PC-9 (cell line): Measurements from ENCODE around the gene C17orf100.

ENCODE experiments used
- EZH2 ChIP-seq: fragments of 200-600 bp; sonication (generic); IDR thresholded peaks from 2 replicates; pipeline ENCODE4 v1.8.0; 2017; ENCODE audit warnings: antibody characterized with exemption, low read depth
- TF ChIP-seq, protein P1 (sequence below): fragments of 200-600 bp; sonication (generic); conservative IDR thresholded peaks from 2 replicates; pipeline ENCODE4 v1.6.1; 2017; ENCODE audit warnings: mixed run types, antibody characterized with exemption, mild to moderate bottlenecking, moderate library complexity

DNA sequence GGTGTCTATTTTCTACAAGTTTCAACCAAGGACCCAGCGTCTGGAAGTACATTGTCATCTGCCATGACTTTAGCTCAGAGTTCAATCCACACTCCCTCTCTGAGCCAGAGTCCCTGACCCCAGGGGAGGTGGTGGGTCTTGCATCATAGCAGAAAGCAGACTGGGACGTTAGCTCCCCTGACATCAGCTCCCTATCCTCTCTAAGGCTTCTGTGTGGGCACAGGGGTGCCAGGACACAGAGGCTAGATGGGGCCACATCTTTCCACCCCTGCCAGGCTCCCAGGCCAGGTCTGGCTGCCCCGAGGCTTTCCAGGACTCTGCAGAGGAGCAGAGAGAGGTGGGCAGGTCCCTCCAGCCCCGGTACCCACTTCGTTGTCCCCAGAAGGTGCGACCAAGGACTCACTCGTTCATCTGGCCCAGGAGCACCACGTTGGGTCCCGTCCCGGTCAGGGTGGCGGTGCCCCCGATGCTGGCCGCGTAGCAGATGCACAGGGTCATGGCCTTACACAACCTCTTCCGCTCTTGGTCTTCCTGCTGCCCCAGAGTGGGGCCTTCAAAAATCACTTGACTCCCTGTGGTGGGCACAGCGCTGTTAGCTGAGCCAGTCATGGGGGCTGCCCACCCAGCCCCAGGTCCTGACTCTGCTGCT lies 51.1 kb downstream of the C17orf100 start:
- TF ChIP-seq, protein P1, sequence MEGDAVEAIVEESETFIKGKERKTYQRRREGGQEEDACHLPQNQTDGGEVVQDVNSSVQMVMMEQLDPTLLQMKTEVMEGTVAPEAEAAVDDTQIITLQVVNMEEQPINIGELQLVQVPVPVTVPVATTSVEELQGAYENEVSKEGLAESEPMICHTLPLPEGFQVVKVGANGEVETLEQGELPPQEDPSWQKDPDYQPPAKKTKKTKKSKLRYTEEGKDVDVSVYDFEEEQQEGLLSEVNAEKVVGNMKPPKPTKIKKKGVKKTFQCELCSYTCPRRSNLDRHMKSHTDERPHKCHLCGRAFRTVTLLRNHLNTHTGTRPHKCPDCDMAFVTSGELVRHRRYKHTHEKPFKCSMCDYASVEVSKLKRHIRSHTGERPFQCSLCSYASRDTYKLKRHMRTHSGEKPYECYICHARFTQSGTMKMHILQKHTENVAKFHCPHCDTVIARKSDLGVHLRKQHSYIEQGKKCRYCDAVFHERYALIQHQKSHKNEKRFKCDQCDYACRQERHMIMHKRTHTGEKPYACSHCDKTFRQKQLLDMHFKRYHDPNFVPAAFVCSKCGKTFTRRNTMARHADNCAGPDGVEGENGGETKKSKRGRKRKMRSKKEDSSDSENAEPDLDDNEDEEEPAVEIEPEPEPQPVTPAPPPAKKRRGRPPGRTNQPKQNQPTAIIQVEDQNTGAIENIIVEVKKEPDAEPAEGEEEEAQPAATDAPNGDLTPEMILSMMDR = no peak
- no peak for TF ChIP-seq EZH2
